K562 (cell line): Measurements from ENCODE around the gene ACP1. TPM values are rescaled to one million over a fixed set of nuclear protein-coding genes. Genes with fewer than 3 reads are reported as not detected.

ENCODE experiments used
- ATAC-seq: fragments of 200-7000 bp; cut with Tn5 transposase; 3 replicates; pipeline ENCODE4 v1.9.1; 2020; ENCODE audit warnings: moderate library complexity
- BruUV-seq: library from RNA; stranded (reverse); fragments of 400-500 nt; replicated peaks from 2 replicates; lab custom pipeline; 2021; lab: Mats Ljungman, UMichigan
- CTCF ChIA-PET: fragments of 300-600 bp; formaldehyde crosslinking; extraction: SDS; loops from one replicate; lab custom pipeline; 2021; ENCODE audit warnings: low intra/inter-chr PET ratio; lab: Yijun Ruan, JAX
- POLR2A ChIA-PET: fragments of 300-600, 350-650 bp; sonication (Branson Sonifier 250); formaldehyde crosslinking; extraction: SDS; loops from one replicate; lab custom pipeline; 2021; ENCODE audit warnings: antibody characterized with exemption, inconsistent platforms; lab: Yijun Ruan, JAX
- DNase-seq, 4 experiments: peaks; one replicate each; pipeline versions ENCODE4 v3.0.0 to v3.0.0-alpha.2; 2011 to 2018; ENCODE audit warnings: low spot score in 3 of 4, mixed read lengths in 3 of 4; ENCODE audit errors: extremely low read depth in 1 of 4
- FAIRE-seq: peaks from 2 replicates; lab custom pipeline; 2011; peaks lifted over from hg19 to GRCh38; lab: Jason Lieb, UNC
- H2AFZ ChIP-seq: 2 replicates; pipeline ENCODE4 v1.6.0; 2011; ENCODE audit warnings: low read depth, low read length, control low read depth, inconsistent platforms
- H3K27ac ChIP-seq: fragments of 200-600 bp; 3 replicates; pipeline ENCODE4 v1.8.0; 2011; ENCODE audit warnings: low read depth, mild to moderate bottlenecking, control low read depth, inconsistent platforms, low read length, moderate library complexity, mixed read lengths; ENCODE audit errors: extremely low read depth
- H3K27me3 ChIP-seq, 2 experiments: fragments of 300-600 bp in 1 of 2; 2 replicates in 1 of 2; 3 replicates in 1 of 2; pipeline versions ENCODE4 v1.6.0 to v1.8.0; 2011; ENCODE audit warnings: inconsistent platforms in 2 of 2, low read length in 2 of 2, mild to moderate bottlenecking in 1 of 2, mixed read lengths in 1 of 2, moderate library complexity in 1 of 2; ENCODE audit not compliant: control insufficient read depth in 2 of 2, insufficient read depth in 2 of 2
- H3K36me3 ChIP-seq: fragments of 300-600 bp; 3 replicates; pipeline ENCODE4 v1.8.0; 2011; ENCODE audit warnings: mild to moderate bottlenecking, low read length, inconsistent platforms; ENCODE audit not compliant: control insufficient read depth, insufficient read depth
- H3K4me1 ChIP-seq, 2 experiments: fragments of 200-600 bp in 1 of 2; replicated peaks in 1 of 2; 2 replicates in 1 of 2; 3 replicates in 1 of 2; pipeline versions ENCODE4 v1.5.1 to v1.8.0; 2011; ENCODE audit warnings: inconsistent platforms in 2 of 2, low read length in 2 of 2, mild to moderate bottlenecking in 1 of 2, mixed read lengths in 1 of 2, moderate library complexity in 1 of 2; ENCODE audit not compliant: control insufficient read depth in 2 of 2, insufficient read depth in 2 of 2
- H3K4me2 ChIP-seq: 2 replicates; pipeline ENCODE4 v1.6.1; 2011; ENCODE audit warnings: low read length, control low read depth, inconsistent platforms, mixed read lengths; ENCODE audit not compliant: insufficient read depth
- H3K4me3 ChIP-seq: fragments of 200-600 bp; sonication (generic), shearing (Covaris generic); 2 replicates; pipeline ENCODE4 v1.5.1; 2016; ENCODE audit warnings: control low read depth, inconsistent platforms
- H3K79me2 ChIP-seq: fragments of 200-600 bp; 3 replicates; pipeline ENCODE4 v1.8.0; 2011; ENCODE audit warnings: low read length, inconsistent platforms; ENCODE audit not compliant: control insufficient read depth, insufficient read depth
- H3K9ac ChIP-seq, 2 experiments: 2 replicates each; pipeline versions ENCODE4 v1.6.0 to v1.6.1; 2011; ENCODE audit warnings: low read depth in 2 of 2, low read length in 2 of 2, control low read depth in 1 of 2, inconsistent platforms in 1 of 2, mild to moderate bottlenecking in 1 of 2, mixed read lengths in 1 of 2; ENCODE audit not compliant: insufficient read depth in 1 of 2
- H3K9me1 ChIP-seq: one replicate; pipeline ENCODE4 v1.6.0; 2011; ENCODE audit warnings: inconsistent platforms, mild to moderate bottlenecking, low read length, moderate library complexity; ENCODE audit not compliant: control insufficient read depth, insufficient read depth
- H3K9me3 ChIP-seq: replicated peaks from 2 replicates; pipeline ENCODE4 v1.5.1; 2011; ENCODE audit warnings: low read depth, low read length, inconsistent platforms; ENCODE audit not compliant: control insufficient read depth, insufficient read depth
- H4K20me1 ChIP-seq: replicated peaks from 2 replicates; pipeline ENCODE4 v1.6.1; 2011; ENCODE audit warnings: low read length, inconsistent platforms, mixed read lengths; ENCODE audit not compliant: control insufficient read depth, insufficient read depth
- CAMTA2 ChIP-seq: fragments of 250-450 bp; sonication (Bioruptor Pico); conservative IDR thresholded peaks from 2 replicates; pipeline ENCODE4 v1.5.1; 2022
- CEBPB ChIP-seq: fragments of 450-650 bp; IDR thresholded peaks from 2 replicates; pipeline ENCODE4 v1.6.1; 2016; ENCODE audit warnings: missing genetic modification characterization, missing compliant biosample characterization
- CREB3 ChIP-seq: fragments of 450-650 bp; conservative IDR thresholded peaks from 2 replicates; pipeline ENCODE4 v1.6.1; 2016; ENCODE audit warnings: missing genetic modification characterization, low read depth, mild to moderate bottlenecking, missing compliant biosample characterization, moderate library complexity
- ERF ChIP-seq: fragments of 450-650 bp; formaldehyde crosslinking; IDR thresholded peaks from 2 replicates; pipeline ENCODE4 v1.4.0; 2020; ENCODE audit warnings: mild to moderate bottlenecking, mixed read lengths
- KLF10 ChIP-seq: fragments of 250-450 bp; sonication (Bioruptor Pico); IDR thresholded peaks from 2 replicates; pipeline ENCODE4 v1.6.1; 2021; ENCODE audit warnings: matching md5 sums
- SRSF3 ChIP-seq: fragments of 200-400 bp; formaldehyde crosslinking; IDR thresholded peaks from 2 replicates; pipeline ENCODE4 v1.6.1; 2016; ENCODE audit warnings: mild to moderate bottlenecking, low read length, moderate library complexity; ENCODE audit not compliant: insufficient read depth
- ZFPM2 ChIP-seq: fragments of 250-450 bp; sonication (Bioruptor Pico); IDR thresholded peaks from 2 replicates; pipeline ENCODE4 v1.5.1; 2022; ENCODE audit warnings: mild to moderate bottlenecking
- ZNF143 ChIP-seq: sonication (generic); formaldehyde crosslinking; IDR thresholded peaks from 2 replicates; pipeline ENCODE4 v1.9.0; 2022; ENCODE audit warnings: mild to moderate bottlenecking, missing genetic modification reagents
- ZNF436 ChIP-seq: fragments of 250-450, 450-650 bp; sonication (Bioruptor Pico); formaldehyde crosslinking; IDR thresholded peaks from 2 replicates; pipeline ENCODE4 v1.7.0; 2020; ENCODE audit warnings: mild to moderate bottlenecking
- WGBS: fragments of 100-300 bp; shearing (Covaris generic); methylation state at CpG from one replicate; pipeline ENCODE4 v1.1.6; 2016; ENCODE audit warnings: low coverage, mixed read lengths; ENCODE audit not compliant: insufficient coverage; ENCODE audit errors: missing lambda C conversion rate; 5-methylcytosine and 5-hydroxymethylcytosine counted together
- in situ Hi-C: fragments of 300-500 bp; cut with MboI; formaldehyde crosslinking; loops from 4 replicates; pipeline ENCODE4 v1.15.0; 2018; ENCODE audit warnings: inconsistent platforms, mixed read lengths
- intact Hi-C: fragments of 100-400 bp; cut with micrococcal nuclease; formaldehyde crosslinking; loops from 2 replicates; pipeline ENCODE4 v1.14.2; 2022
- polyA plus RNA-seq, 8 experiments: library from polyadenylated mRNA; depleted of rRNA in 4 of 8; stranded (reverse) in 5 of 8; unstranded in 3 of 8; fragments of >200 nt; fragmentation: Nextera tagmentation in 2 of 8; fragmentation: Illumina TruSeq in 1 of 8; extraction: Ambion mirVana in 2 of 8; extraction: Trizol in 1 of 8; gene quantifications; 2 replicates each; pipeline versions ENCODE4 v1.2.1 to v1.2.3, GENCODE V29; 2011 to 2014; ENCODE audit warnings: inconsistent platforms in 1 of 8, missing spikeins in 1 of 8
- total RNA-seq, 7 experiments: library from RNA; depleted of rRNA in 6 of 7; stranded (reverse); fragments of >200 nt in 6 of 7; fragmentation: Illumina TruSeq in 2 of 7; extraction: Trizol in 2 of 7; gene quantifications; 2 replicates each; pipeline versions ENCODE4 v1.2.1 to v1.2.3, GENCODE V29; 2011 to 2021; ENCODE audit warnings: low replicate concordance in 1 of 7

The ACP1 gene
- total and polyA plus RNA-seq, 9 of the 15 experiments (the other 6 are each of a cell fraction or from before 2014, with no cell fraction given): 139 to 493 (median 189) TPM

GRCh38 chr2:283996-284794 lies 19.4 kb downstream of the ACP1 start (continued):
- TF ChIP-seq CREB3 (tag): no peak
- TF ChIP-seq CEBPB: no peak
- no peak for TF ChIP-seq ERF (CRISPR knock-in tag)
- no peak for TF ChIP-seq ZNF143 (CRISPR knock-in tag)
- TF ChIP-seq KLF10 (CRISPR knock-in tag): no peak

- ChIA-PET POLR2A (interaction anchor here (2.3 kb wide), 1 partner anchor 11 kb away, joined by 7 read pairs; no protein-coding TSS in a partner anchor), CTCF (no interaction called here)
- no peak for DNase-seq
- no peaks in the 10 kb centered on the region for H3K79me2 ChIP-seq
- ATAC-seq: no peak
- H3K4me3 ChIP-seq: no peak overlapping the region
- H2AFZ ChIP-seq: no peak overlapping the region
- H4K20me1 ChIP-seq: no peaks in the 10 kb centered on the region
- H3K9me1 ChIP-seq: no peaks in the 10 kb centered on the region
- no peak overlapping the region for H3K27ac ChIP-seq
- H3K27me3 ChIP-seq: no peaks in the 10 kb centered on the region
- in situ Hi-C loops: no loop called here
- 81% methylated on average over 13 of the region's 13 CpGs for WGBS
- peaks cover 24% of the 10 kb centered on the region for H3K36me3 ChIP-seq
- H3K9me3 ChIP-seq: no peaks in the 10 kb centered on the region
- FAIRE-seq: no peak
- TF ChIP-seq SRSF3: no peak
- no peak for TF ChIP-seq ZNF436
- no peak for TF ChIP-seq ZFPM2 (CRISPR knock-in tag)
- TF ChIP-seq CAMTA2 (CRISPR knock-in tag): no peak
- no peak overlapping the region for H3K4me2 ChIP-seq
- BruUV-seq: no TSS peak
- intact Hi-C loops: no loop called here
- H3K4me1 ChIP-seq: peaks cover 0 to 10% of the 10 kb centered on the region in 2 experiments; a peak in 3 of 5 replicates
- H3K9ac ChIP-seq: no peak overlapping the region
Observed at GRCh38 chr2:284896-285492, 20.2 kb downstream of the ACP1 start.
